Measurements from ENCODE around the gene PRSS36. TPM values are rescaled to one million over a fixed set of nuclear protein-coding genes. Genes with fewer than 3 reads are reported as not detected.

Gene PRSS36
- total and polyA plus RNA-seq, 9 of the 15 experiments (the other 6 are each of a cell fraction or from before 2014, with no cell fraction given): 0.09 to 1.2 (median 0.54) TPM; not detected in 2

DNA sequence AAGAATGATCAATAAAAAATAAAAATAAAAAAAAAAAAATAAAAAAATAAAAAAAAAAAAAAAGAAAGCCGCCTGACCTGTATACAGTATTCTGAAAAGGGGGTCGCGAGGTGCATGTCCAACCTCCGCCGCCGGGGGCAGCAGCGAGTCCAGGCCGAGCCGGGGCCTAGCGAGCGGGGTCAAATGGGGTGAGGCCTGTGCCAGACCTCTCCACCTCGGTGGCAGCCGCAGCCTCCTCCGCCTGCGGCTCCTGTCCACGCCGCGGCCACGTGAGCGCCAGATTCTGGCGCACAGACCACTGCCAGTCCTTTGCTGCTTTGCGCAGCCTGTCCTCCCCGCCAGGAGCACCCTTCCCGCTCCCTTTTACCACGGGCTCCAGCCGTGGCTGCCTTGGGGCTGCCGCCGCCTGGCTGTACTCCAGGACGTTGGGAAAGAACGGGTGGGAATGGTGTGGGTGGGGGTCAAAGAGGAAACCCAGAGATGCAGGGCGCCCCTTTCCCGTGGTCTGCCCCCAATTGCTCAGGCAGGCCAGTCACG lies 44.1 kb downstream of the PRSS36 start:
- H3K9ac ChIP-seq (ENCODE audit: insufficient read depth in 1 of 2, low read depth in 2 of 2, low read length in 2 of 2): peak overlapping the region; percentile 62 to 95
- CTCF ChIA-PET (ENCODE audit: low intra/inter-chr PET ratio): interaction anchor here (0.6 kb wide), 1 partner anchor 217 kb away, joined by 3 read pairs; no protein-coding TSS in a partner anchor
- ATAC-seq (peak; percentile 82), DNase-seq (ENCODE audit: extremely low read depth in 1 of 4, low spot score in 3 of 4) (peak; percentile 87 to 89 (median 87)), FAIRE-seq (peak; percentile 64)
- no peaks in the 10 kb centered on the region for H3K27me3 ChIP-seq (ENCODE audit: control insufficient read depth in 2 of 2, insufficient read depth in 2 of 2, low read length in 2 of 2)
- in situ Hi-C loops (cut with MboI): no loop called here
- H3K4me2 ChIP-seq (ENCODE audit: insufficient read depth, low read length): 0 out of 2 replicates have a peak overlapping the region, but pooled peaks have one; percentile 37
- POLR2A ChIA-PET: no interaction called here
- H3K36me3 ChIP-seq (ENCODE audit: control insufficient read depth, insufficient read depth, low read length): peaks cover 16% of the 10 kb centered on the region; the same call in 2 of the 3 replicates
- H4K20me1 ChIP-seq (replicated peaks; ENCODE audit: control insufficient read depth, insufficient read depth, low read length): no peaks in the 10 kb centered on the region
- no peaks in the 10 kb centered on the region for H3K9me3 ChIP-seq (replicated peaks; ENCODE audit: control insufficient read depth, insufficient read depth, low read depth, low read length)
- H2AFZ ChIP-seq (ENCODE audit: low read depth, low read length): peak overlapping the region; percentile 98
- intact Hi-C loops (cut with micrococcal nuclease): loop anchor here (5.0 kb wide), 1 partner anchor 37 kb away; no protein-coding TSS in a partner anchor
- no TSS peak for BruUV-seq (replicated peaks)
- H3K79me2 ChIP-seq (ENCODE audit: control insufficient read depth, insufficient read depth, low read length): peaks cover 13% of the 10 kb centered on the region
- no peaks in the 10 kb centered on the region for H3K9me1 ChIP-seq (ENCODE audit: control insufficient read depth, insufficient read depth, low read length)
- H3K4me3 ChIP-seq: no peak overlapping the region
- H3K27ac ChIP-seq (ENCODE audit: extremely low read depth, low read depth, low read length): peak overlapping the region; percentile 79
- H3K4me1 ChIP-seq (replicated peaks in 1 of 2; ENCODE audit: control insufficient read depth in 2 of 2, insufficient read depth in 2 of 2, low read length in 2 of 2): peaks cover 13 to 33% of the 10 kb centered on the region in 2 experiments
- 7% methylated on average over 28 of the region's 33 CpGs for WGBS (ENCODE audit: insufficient coverage, low coverage, missing lambda C conversion rate)
- TF ChIP-seq SNRNP70 (optimal IDR thresholded peaks at IDR 0.05; ENCODE audit: low read depth, low read length) (no peak), MEF2D (tag; conservative IDR thresholded peaks at IDR 0.05; ENCODE audit: low read depth) (0 out of 2 replicates have a peak, but pooled peaks have one; percentile 20), SLC30A9 (CRISPR knock-in tag; IDR thresholded peaks at IDR 0.05) (no peak), NFRKB (IDR thresholded peaks at IDR 0.05; ENCODE audit: low read depth) (peak; percentile 53; the same call in 1 of the 2 replicates), SREBF2 (CRISPR knock-in tag; IDR thresholded peaks at IDR 0.05) (no peak), HCFC1 (IDR thresholded peaks at IDR 0.05; ENCODE audit: low read depth, low read length) (peak; percentile 55), MED1 (CRISPR knock-in tag; IDR thresholded peaks at IDR 0.05; ENCODE audit: borderline replicate concordance) (no peak), NR4A1 (CRISPR knock-in tag; IDR thresholded peaks at IDR 0.05) (no peak), NR4A1 (tag; IDR thresholded peaks at IDR 0.05) (peak; percentile 67; the same call in 1 of the 2 replicates), BHLHE40 (IDR thresholded peaks at IDR 0.05; ENCODE audit: low read length) (peak; percentile 95), TOE1 (IDR thresholded peaks at IDR 0.05; ENCODE audit: borderline replicate concordance) (no peak), TOE1 (CRISPR knock-in tag; IDR thresholded peaks at IDR 0.05; ENCODE audit: borderline replicate concordance, low read depth) (no peak), LEF1 (IDR thresholded peaks at IDR 0.05) (peak; percentile 73; the same call in 1 of the 2 replicates), NCOA4 (IDR thresholded peaks at IDR 0.05; ENCODE audit: partially characterized antibody) (no peak), SP1 (CRISPR knock-in tag; IDR thresholded peaks at IDR 0.05) (no peak), CREM (IDR thresholded peaks at IDR 0.05; ENCODE audit: low read depth) (peak; percentile 46; the same call in 1 of the 2 replicates), EP300 (IDR thresholded peaks at IDR 0.05; ENCODE audit: low read length) (peak; percentile 82), RAD51 (IDR thresholded peaks at IDR 0.05; ENCODE audit: borderline replicate concordance, low read depth) (peak; percentile 67), POLR2H (tag; IDR thresholded peaks at IDR 0.05; ENCODE audit: low read depth) (no peak)
- TF ChIP-seq, protein P1, sequence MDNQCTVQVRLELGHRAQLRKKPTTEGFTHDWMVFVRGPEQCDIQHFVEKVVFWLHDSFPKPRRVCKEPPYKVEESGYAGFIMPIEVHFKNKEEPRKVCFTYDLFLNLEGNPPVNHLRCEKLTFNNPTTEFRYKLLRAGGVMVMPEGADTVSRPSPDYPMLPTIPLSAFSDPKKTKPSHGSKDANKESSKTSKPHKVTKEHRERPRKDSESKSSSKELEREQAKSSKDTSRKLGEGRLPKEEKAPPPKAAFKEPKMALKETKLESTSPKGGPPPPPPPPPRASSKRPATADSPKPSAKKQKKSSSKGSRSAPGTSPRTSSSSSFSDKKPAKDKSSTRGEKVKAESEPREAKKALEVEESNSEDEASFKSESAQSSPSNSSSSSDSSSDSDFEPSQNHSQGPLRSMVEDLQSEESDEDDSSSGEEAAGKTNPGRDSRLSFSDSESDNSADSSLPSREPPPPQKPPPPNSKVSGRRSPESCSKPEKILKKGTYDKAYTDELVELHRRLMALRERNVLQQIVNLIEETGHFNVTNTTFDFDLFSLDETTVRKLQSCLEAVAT (IDR thresholded peaks at IDR 0.05): peak in 1 of 2 experiments; percentile 70; a peak in 2 of 4 replicates
- TF ChIP-seq, protein P2, sequence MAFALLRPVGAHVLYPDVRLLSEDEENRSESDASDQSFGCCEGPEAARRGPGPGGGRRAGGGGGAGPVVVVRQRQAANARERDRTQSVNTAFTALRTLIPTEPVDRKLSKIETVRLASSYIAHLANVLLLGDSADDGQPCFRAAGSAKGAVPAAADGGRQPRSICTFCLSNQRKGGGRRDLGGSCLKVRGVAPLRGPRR (CRISPR knock-in tag; IDR thresholded peaks at IDR 0.05): no peak
- TF ChIP-seq, protein P3, sequence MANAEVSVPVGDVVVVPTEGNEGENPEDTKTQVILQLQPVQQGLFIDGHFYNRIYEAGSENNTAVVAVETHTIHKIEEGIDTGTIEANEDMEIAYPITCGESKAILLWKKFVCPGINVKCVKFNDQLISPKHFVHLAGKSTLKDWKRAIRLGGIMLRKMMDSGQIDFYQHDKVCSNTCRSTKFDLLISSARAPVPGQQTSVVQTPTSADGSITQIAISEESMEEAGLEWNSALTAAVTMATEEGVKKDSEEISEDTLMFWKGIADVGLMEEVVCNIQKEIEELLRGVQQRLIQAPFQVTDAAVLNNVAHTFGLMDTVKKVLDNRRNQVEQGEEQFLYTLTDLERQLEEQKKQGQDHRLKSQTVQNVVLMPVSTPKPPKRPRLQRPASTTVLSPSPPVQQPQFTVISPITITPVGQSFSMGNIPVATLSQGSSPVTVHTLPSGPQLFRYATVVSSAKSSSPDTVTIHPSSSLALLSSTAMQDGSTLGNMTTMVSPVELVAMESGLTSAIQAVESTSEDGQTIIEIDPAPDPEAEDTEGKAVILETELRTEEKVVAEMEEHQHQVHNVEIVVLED (CRISPR knock-in tag; IDR thresholded peaks at IDR 0.05): peak; percentile 36

All from K562 (cell line).